H1 (cell line): Measurements from ENCODE around the gene MCMBP. TPM values are rescaled to one million over a fixed set of nuclear protein-coding genes. Genes with fewer than 3 reads are reported as not detected.

Experiments
- CTCF ChIA-PET: fragments of 300-600 bp; sonication (Branson Sonifier 250); formaldehyde crosslinking; loops from one replicate; lab custom pipeline; 2021; ENCODE audit not compliant: partially characterized antibody; lab: Charles Lee
- POLR2A ChIA-PET: fragments of 300-600 bp; sonication (Branson Sonifier 250); formaldehyde crosslinking; loops from one replicate; lab custom pipeline; 2021; ENCODE audit warnings: inconsistent platforms; ENCODE audit not compliant: partially characterized antibody; lab: Charles Lee
- DNase-seq, 2 experiments: peaks; one replicate each; pipeline versions ENCODE4 v3.0.0 to v3.0.0-alpha.2; 2010 to 2022; ENCODE audit warnings: low spot score in 2 of 2, low read depth in 1 of 2, mixed read lengths in 1 of 2
- FAIRE-seq: peaks from 2 replicates; lab custom pipeline; 2011; peaks lifted over from hg19 to GRCh38; lab: Jason Lieb, UNC
- H2AFZ ChIP-seq: 2 replicates; pipeline ENCODE4 v1.8.1; 2012; ENCODE audit warnings: low read length, inconsistent platforms
- H2AK5ac ChIP-seq: 2 replicates; pipeline ENCODE4 v1.6.1; 2013; ENCODE audit warnings: low read depth, low read length
- H2BK120ac ChIP-seq: replicated peaks from 2 replicates; pipeline ENCODE3; 2013; ENCODE audit warnings: low read depth, low read length, inconsistent platforms
- H2BK12ac ChIP-seq: 2 replicates; pipeline ENCODE4 v1.6.1; 2013; ENCODE audit warnings: low read depth, low read length
- H2BK15ac ChIP-seq: 2 replicates; pipeline ENCODE4 v1.6.1; 2013; ENCODE audit warnings: low read length
- H2BK20ac ChIP-seq: 2 replicates; pipeline ENCODE4 v1.6.1; 2013; ENCODE audit warnings: low read length
- H2BK5ac ChIP-seq: 2 replicates; pipeline ENCODE4 v1.6.1; 2013; ENCODE audit warnings: low read depth, low read length
- H3K14ac ChIP-seq: 2 replicates; pipeline ENCODE4 v1.6.1; 2013; ENCODE audit warnings: inconsistent platforms; ENCODE audit not compliant: insufficient read length
- H3K18ac ChIP-seq: 2 replicates; pipeline ENCODE4 v1.6.1; 2013; ENCODE audit warnings: low read length; ENCODE audit errors: extremely low read depth
- H3K23ac ChIP-seq: 2 replicates; pipeline ENCODE4 v1.6.1; 2013; ENCODE audit warnings: inconsistent platforms; ENCODE audit not compliant: insufficient read length
- H3K23me2 ChIP-seq: 2 replicates; pipeline ENCODE4 v1.6.1; 2013; ENCODE audit warnings: low read depth, low read length
- H3K27ac ChIP-seq: 2 replicates; pipeline ENCODE4 v1.6.1; 2011; ENCODE audit warnings: low read depth, low read length, inconsistent platforms
- H3K27me3 ChIP-seq, 4 experiments: replicated peaks in 1 of 4; 1 replicate in 1 of 4; 2 replicates in 3 of 4; pipeline versions ENCODE4 v1.6.1 to v1.8.1; 2011 to 2013; ENCODE audit warnings: low read length in 3 of 4, mild to moderate bottlenecking in 3 of 4, inconsistent platforms in 2 of 4, mixed read lengths in 2 of 4, moderate library complexity in 1 of 4; ENCODE audit not compliant: control insufficient read depth in 3 of 4, insufficient read depth in 3 of 4; ENCODE audit errors: extremely low read depth in 1 of 4
- H3K36me3 ChIP-seq, 4 experiments: 2 replicates each; pipeline versions ENCODE4 v1.6.1 to v1.8.1; 2011 to 2013; ENCODE audit warnings: mild to moderate bottlenecking in 4 of 4, low read length in 3 of 4, moderate library complexity in 2 of 4, control low read depth in 1 of 4, inconsistent platforms in 1 of 4; ENCODE audit not compliant: insufficient read depth in 4 of 4, control insufficient read depth in 2 of 4
- H3K4ac ChIP-seq: replicated peaks from 2 replicates; pipeline ENCODE3; 2013; ENCODE audit warnings: low read length, low read depth, mixed read lengths, inconsistent platforms; ENCODE audit not compliant: insufficient read length
- H3K4me1 ChIP-seq, 4 experiments: replicated peaks in 1 of 4; 1 replicate in 1 of 4; 2 replicates in 3 of 4; pipeline versions ENCODE4 v1.6.1 to v1.8.1; 2011 to 2013; ENCODE audit warnings: low read length in 3 of 4, inconsistent platforms in 2 of 4, mixed read lengths in 1 of 4; ENCODE audit not compliant: insufficient read depth in 4 of 4, control insufficient read depth in 3 of 4
- H3K4me2 ChIP-seq, 2 experiments: 2 replicates each; pipeline versions ENCODE4 v1.6.1 to v1.8.1; 2011 to 2013; ENCODE audit warnings: low read depth in 2 of 2, low read length in 2 of 2, control low read depth in 1 of 2, inconsistent platforms in 1 of 2, mild to moderate bottlenecking in 1 of 2; ENCODE audit not compliant: insufficient read depth in 1 of 2
- H3K4me3 ChIP-seq, 4 experiments: fragments of 200-600, 300-600 bp in 1 of 4; sonication (generic), shearing (Covaris generic), sonication (Bioruptor Twin) in 1 of 4; 2 replicates each; pipeline versions ENCODE4 v1.5.1 to v1.8.1; 2011 to 2016; ENCODE audit warnings: low read length in 4 of 4, low read depth in 3 of 4, control low read depth in 2 of 4, inconsistent platforms in 2 of 4, mild to moderate bottlenecking in 2 of 4, mixed read lengths in 1 of 4, moderate library complexity in 1 of 4; ENCODE audit not compliant: insufficient read depth in 2 of 4; ENCODE audit errors: extremely low read depth in 1 of 4
- H3K56ac ChIP-seq: replicated peaks from 2 replicates; pipeline ENCODE3; 2013; ENCODE audit warnings: low read depth, mild to moderate bottlenecking, mixed read lengths, low read length, inconsistent platforms; ENCODE audit not compliant: insufficient read length
- H3K79me1 ChIP-seq: 2 replicates; pipeline ENCODE4 v1.6.1; 2013; ENCODE audit warnings: low read depth, low read length, control low read depth
- H3K79me2 ChIP-seq, 2 experiments: 2 replicates each; pipeline versions ENCODE4 v1.6.1 to v1.8.1; 2012 to 2013; ENCODE audit warnings: low read length in 2 of 2, mild to moderate bottlenecking in 2 of 2, inconsistent platforms in 1 of 2; ENCODE audit not compliant: insufficient read depth in 2 of 2, control insufficient read depth in 1 of 2
- H3K9ac ChIP-seq, 4 experiments: replicated peaks in 1 of 4; 1 replicate in 1 of 4; 2 replicates in 3 of 4; pipeline versions ENCODE4 v1.6.1 to v1.8.1; 2011 to 2013; ENCODE audit warnings: low read depth in 3 of 4, low read length in 3 of 4, control low read depth in 2 of 4, mild to moderate bottlenecking in 2 of 4, moderate library complexity in 2 of 4, inconsistent platforms in 1 of 4; ENCODE audit errors: extremely low read depth in 1 of 4
- H3K9me3 ChIP-seq, 2 experiments: 2 replicates each; pipeline versions ENCODE4 v1.6.1 to v1.8.1; 2012 to 2013; ENCODE audit warnings: mild to moderate bottlenecking in 2 of 2, moderate library complexity in 2 of 2, control low read depth in 1 of 2, inconsistent platforms in 1 of 2, low read depth in 1 of 2, low read length in 1 of 2, mixed read lengths in 1 of 2; ENCODE audit not compliant: insufficient read depth in 2 of 2
- H4K20me1 ChIP-seq, 2 experiments: replicated peaks in 1 of 2; 2 replicates each; pipeline versions ENCODE3 to v1.8.1; 2011 to 2013; ENCODE audit warnings: inconsistent platforms in 2 of 2, low read length in 2 of 2, mild to moderate bottlenecking in 1 of 2; ENCODE audit not compliant: insufficient read depth in 2 of 2, control insufficient read depth in 1 of 2
- H4K5ac ChIP-seq: 2 replicates; pipeline ENCODE4 v1.6.1; 2013; ENCODE audit warnings: low read length, low read depth, mixed read lengths, inconsistent platforms; ENCODE audit not compliant: insufficient read length
- H4K8ac ChIP-seq: 2 replicates; pipeline ENCODE4 v1.8.0; 2013; ENCODE audit warnings: mild to moderate bottlenecking, moderate library complexity, low read length, inconsistent platforms; ENCODE audit not compliant: insufficient read depth; ENCODE audit errors: extremely low read depth
- H4K91ac ChIP-seq: replicated peaks from 2 replicates; pipeline ENCODE3; 2013; ENCODE audit warnings: low read length, mixed read lengths, inconsistent platforms; ENCODE audit not compliant: insufficient read length
- ASH2L ChIP-seq: fragments of 200-600, 300-600 bp; sonication (generic); IDR thresholded peaks from one replicate; pipeline ENCODE4 v1.7.1; 2017; ENCODE audit warnings: low read length
- CHD1 ChIP-seq: IDR thresholded peaks from 2 replicates; pipeline ENCODE4 v1.6.1; 2012; ENCODE audit warnings: low read depth, low read length, improper control_type of control experiment
- CHD2 ChIP-seq: IDR thresholded peaks from 2 replicates; pipeline ENCODE4 v1.6.1; 2012; ENCODE audit warnings: low read length, improper control_type of control experiment
- CREB1 ChIP-seq: IDR thresholded peaks from 2 replicates; pipeline ENCODE4 v1.6.1; 2012; ENCODE audit warnings: inconsistent platforms
- GTF2F1 ChIP-seq: IDR thresholded peaks from 2 replicates; pipeline ENCODE4 v1.6.1; 2012; ENCODE audit warnings: low read depth, low read length, improper control_type of control experiment, borderline replicate concordance
- HDAC6 ChIP-seq: IDR thresholded peaks from one replicate; pipeline ENCODE4 v1.7.1; 2012; ENCODE audit warnings: low read depth, mild to moderate bottlenecking, inconsistent platforms, low read length, moderate library complexity
- MAFK ChIP-seq: IDR thresholded peaks from 2 replicates; pipeline ENCODE4 v1.6.1; 2012; ENCODE audit warnings: low read depth, mild to moderate bottlenecking, improper control_type of control experiment, low read length
- RNF2 ChIP-seq: fragments of 200-900, 300-1000 bp; sonication (generic); IDR thresholded peaks from 2 replicates; pipeline ENCODE4 v1.7.1; 2016; ENCODE audit warnings: borderline replicate concordance, low read depth, mild to moderate bottlenecking, antibody characterized with exemption, low read length; ENCODE audit not compliant: poor library complexity, severe bottlenecking; ENCODE audit errors: missing control alignments
- RXRA ChIP-seq: IDR thresholded peaks from 2 replicates; pipeline ENCODE4 v1.6.1; 2011; ENCODE audit warnings: low read depth, mild to moderate bottlenecking, low read length, moderate library complexity; ENCODE audit not compliant: insufficient read depth
- SAP30 ChIP-seq: fragments of 300-600 bp; sonication (generic); IDR thresholded peaks from 2 replicates; pipeline ENCODE4 v1.7.1; 2012; ENCODE audit warnings: low read length, moderate library complexity, mild to moderate bottlenecking, inconsistent platforms; ENCODE audit not compliant: insufficient read depth, insufficient replicate concordance
- SIX5 ChIP-seq: IDR thresholded peaks from 2 replicates; pipeline ENCODE4 v1.6.1; 2011; ENCODE audit warnings: mild to moderate bottlenecking, low read depth, low read length
- SP2 ChIP-seq: IDR thresholded peaks from 2 replicates; pipeline ENCODE4 v1.6.1; 2012; ENCODE audit warnings: mild to moderate bottlenecking, low read length, inconsistent platforms
- SP4 ChIP-seq: IDR thresholded peaks from 2 replicates; pipeline ENCODE4 v1.6.1; 2012; ENCODE audit warnings: low read length, inconsistent platforms
- SRF ChIP-seq: IDR thresholded peaks from 2 replicates; pipeline ENCODE4 v1.6.1; 2011; ENCODE audit warnings: mild to moderate bottlenecking, low read depth, low read length, moderate library complexity
- ZNF274 ChIP-seq: IDR thresholded peaks from 2 replicates; pipeline ENCODE4 v1.7.0; 2012; ENCODE audit warnings: low read length, borderline replicate concordance; ENCODE audit errors: extremely low read depth
- WGBS, 2 experiments: shearing (Covaris generic) in 1 of 2; methylation state at CpG; one replicate each; pipeline versions ENCODE4 v1.1.6 to v1.1.7; 2013 to 2015; ENCODE audit warnings: low lambda C conversion rate in 2 of 2, mixed read lengths in 2 of 2, inconsistent platforms in 1 of 2, low coverage in 1 of 2, missing lambda C conversion rate in 1 of 2; ENCODE audit not compliant: insufficient replicate concordance in 2 of 2, insufficient coverage in 1 of 2, insufficient read length in 1 of 2; ENCODE audit errors: extremely low coverage in 1 of 2, missing lambda C conversion rate in 1 of 2; 5-methylcytosine and 5-hydroxymethylcytosine counted together
- polyA plus RNA-seq, 7 experiments: library from polyadenylated mRNA; depleted of rRNA in 3 of 7; stranded (reverse) in 5 of 7; unstranded in 2 of 7; fragments of >200 nt in 5 of 7; fragments of 200-250 nt in 2 of 7; gene quantifications; 1 replicate in 5 of 7; 2 replicates in 1 of 7; 4 replicates in 1 of 7; pipeline versions ENCODE4 v1.2.1 to v1.2.3, GENCODE V29; 2011 to 2013; ENCODE audit warnings: missing spikeins in 2 of 7, mixed read lengths in 2 of 7
- total RNA-seq: library from RNA; stranded (reverse); fragmentation: NEBNext Ultra II Directional; extraction: Animal tissue kit (Norgen Biotek cat#: 25700); gene quantifications from 2 replicates; pipeline ENCODE4 v1.2.1, GENCODE V29; 2021

Gene MCMBP
- total and polyA plus RNA-seq, 2 of the 8 experiments (the other 6 are each of a cell fraction or from before 2014, with no cell fraction given) = 67.3 to 81.7 TPM

- peaks cover 27 to 72% (median 60%) of the 10 kb centered on the region in 4 experiments for H3K36me3 ChIP-seq
- no peak overlapping the region for H3K14ac ChIP-seq
- no peak overlapping the region for H3K9ac ChIP-seq
- WGBS, 2 experiments = 98% methylated on average over 3 of the region's 3 CpGs; no CpG with 5 or more reads in 1 of the 2 experiments
- H3K9me3 ChIP-seq = no peaks in the 10 kb centered on the region
- H2BK12ac ChIP-seq = no peak overlapping the region
- no peak overlapping the region for H3K4me3 ChIP-seq
- no peak overlapping the region for H2BK120ac ChIP-seq
- no peaks in the 10 kb centered on the region; a peak in 1 of 4 replicates for H3K79me2 ChIP-seq
- no peaks in the 10 kb centered on the region for H3K4me1 ChIP-seq
- H3K27ac ChIP-seq = no peak overlapping the region
- no peak overlapping the region for H3K56ac ChIP-seq
- no peak overlapping the region for H4K91ac ChIP-seq
- H2BK15ac ChIP-seq = no peak overlapping the region
- no peak overlapping the region for H3K23ac ChIP-seq
- no peak overlapping the region for H4K8ac ChIP-seq
- no peak overlapping the region for H3K18ac ChIP-seq
- H2AK5ac ChIP-seq = no peak overlapping the region
- FAIRE-seq = no peak
- ChIA-PET CTCF (interaction anchor here (0.6 to 3.5 kb wide), 3 partner anchors 9 to 136 kb away, joined by 3 to 17 read pairs (median 4); no protein-coding TSS in a partner anchor), POLR2A (interaction anchor here (0.9 kb wide), 1 partner anchor 20 kb away, joined by 3 read pairs; no protein-coding TSS in a partner anchor)
- H2AFZ ChIP-seq = no peak overlapping the region
- H2BK20ac ChIP-seq = no peak overlapping the region
- peaks cover 3 to 4% of the 10 kb centered on the region in 2 experiments for H4K20me1 ChIP-seq
- H3K4me2 ChIP-seq = no peak overlapping the region
- H3K79me1 ChIP-seq = no peaks in the 10 kb centered on the region; the same call in 1 of the 2 replicates
- H3K4ac ChIP-seq = no peak overlapping the region
- no peaks in the 10 kb centered on the region for H3K23me2 ChIP-seq
- H2BK5ac ChIP-seq = no peak overlapping the region
- no peaks in the 10 kb centered on the region for H3K27me3 ChIP-seq
- H4K5ac ChIP-seq = no peak overlapping the region
- DNase-seq = no peak
- TF ChIP-seq MAFK (no peak), RNF2 (no peak), CHD2 (no peak), SP4 (no peak), ASH2L (no peak), RXRA (no peak), HDAC6 (no peak), SIX5 (no peak), GTF2F1 (no peak), SAP30 (no peak), ZNF274 (no peak), CREB1 (no peak), CHD1 (no peak), SRF (no peak), SP2 (no peak)
Measured at GRCh38 chr10:119849944-119850343, 22.7 kb downstream of the MCMBP start.
